MCF 10A (cell line): Measurements from ENCODE around the gene SUPT4H1. TPM values are rescaled to one million over a fixed set of nuclear protein-coding genes. Genes with fewer than 3 reads are reported as not detected.

Experiments used
- BruUV-seq: library from RNA; stranded (reverse); fragments of 400-500 nt; replicated peaks from 2 replicates; lab custom pipeline; 2021; lab: Mats Ljungman, UMichigan
- CTCF ChIA-PET: fragments of 300-600 bp; sonication (Branson Sonifier 250); formaldehyde crosslinking; extraction: SDS; loops from one replicate; lab custom pipeline; 2021; ENCODE audit warnings: antibody characterized with exemption, inconsistent platforms; lab: Yijun Ruan, JAX
- POLR2A ChIA-PET: fragments of 300-600, 350-650 bp; sonication (Branson Sonifier 250); formaldehyde crosslinking; extraction: SDS; loops from one replicate; lab custom pipeline; 2020; ENCODE audit warnings: antibody characterized with exemption, inconsistent platforms; lab: Yijun Ruan, JAX
- DNase-seq: peaks from one replicate; pipeline ENCODE4 v3.0.0-alpha.2; 2018; ENCODE audit not compliant: unreplicated experiment
- H3K27ac Mint-ChIP-seq: one replicate; pipeline ENCODE4 v1.8.0; 2022; ENCODE audit warnings: mild to moderate bottlenecking, low read depth, mixed read lengths; ENCODE audit not compliant: unreplicated experiment
- H3K27me3 Mint-ChIP-seq: one replicate; pipeline ENCODE4 v1.8.0; 2022; ENCODE audit warnings: mixed read lengths; ENCODE audit not compliant: insufficient read depth, unreplicated experiment
- H3K36me3 Mint-ChIP-seq: one replicate; pipeline ENCODE4 v1.8.0; 2022; ENCODE audit warnings: mild to moderate bottlenecking, moderate library complexity, mixed read lengths; ENCODE audit not compliant: insufficient read depth, unreplicated experiment
- H3K4me1 Mint-ChIP-seq: one replicate; pipeline ENCODE4 v1.8.0; 2022; ENCODE audit warnings: mixed read lengths; ENCODE audit not compliant: insufficient read depth, unreplicated experiment
- H3K4me3 Mint-ChIP-seq: one replicate; pipeline ENCODE4 v1.8.0; 2022; ENCODE audit warnings: mild to moderate bottlenecking, moderate library complexity, mixed read lengths; ENCODE audit not compliant: unreplicated experiment
- H3K9me3 Mint-ChIP-seq: one replicate; pipeline ENCODE4 v1.8.0; 2022; ENCODE audit warnings: mixed read lengths; ENCODE audit not compliant: unreplicated experiment
- intact Hi-C: fragments of 100-400 bp; cut with micrococcal nuclease; formaldehyde crosslinking; loops from 2 replicates; pipeline ENCODE4 v1.14.1; 2022
- total RNA-seq: library from RNA; stranded (reverse); gene quantifications from 2 replicates; pipeline ENCODE4 v1.2.3, GENCODE V29; 2022
- TF ChIP-seq, protein P1 (sequence below): fragments of 200-600 bp; IDR thresholded peaks from one replicate; pipeline ENCODE4 v1.8.0; 2022; ENCODE audit warnings: antibody characterized with exemption, mild to moderate bottlenecking; ENCODE audit not compliant: unreplicated experiment

The SUPT4H1 gene
- total RNA-seq, 1 experiment from 2014 or later, result 63.4 TPM

DNA sequence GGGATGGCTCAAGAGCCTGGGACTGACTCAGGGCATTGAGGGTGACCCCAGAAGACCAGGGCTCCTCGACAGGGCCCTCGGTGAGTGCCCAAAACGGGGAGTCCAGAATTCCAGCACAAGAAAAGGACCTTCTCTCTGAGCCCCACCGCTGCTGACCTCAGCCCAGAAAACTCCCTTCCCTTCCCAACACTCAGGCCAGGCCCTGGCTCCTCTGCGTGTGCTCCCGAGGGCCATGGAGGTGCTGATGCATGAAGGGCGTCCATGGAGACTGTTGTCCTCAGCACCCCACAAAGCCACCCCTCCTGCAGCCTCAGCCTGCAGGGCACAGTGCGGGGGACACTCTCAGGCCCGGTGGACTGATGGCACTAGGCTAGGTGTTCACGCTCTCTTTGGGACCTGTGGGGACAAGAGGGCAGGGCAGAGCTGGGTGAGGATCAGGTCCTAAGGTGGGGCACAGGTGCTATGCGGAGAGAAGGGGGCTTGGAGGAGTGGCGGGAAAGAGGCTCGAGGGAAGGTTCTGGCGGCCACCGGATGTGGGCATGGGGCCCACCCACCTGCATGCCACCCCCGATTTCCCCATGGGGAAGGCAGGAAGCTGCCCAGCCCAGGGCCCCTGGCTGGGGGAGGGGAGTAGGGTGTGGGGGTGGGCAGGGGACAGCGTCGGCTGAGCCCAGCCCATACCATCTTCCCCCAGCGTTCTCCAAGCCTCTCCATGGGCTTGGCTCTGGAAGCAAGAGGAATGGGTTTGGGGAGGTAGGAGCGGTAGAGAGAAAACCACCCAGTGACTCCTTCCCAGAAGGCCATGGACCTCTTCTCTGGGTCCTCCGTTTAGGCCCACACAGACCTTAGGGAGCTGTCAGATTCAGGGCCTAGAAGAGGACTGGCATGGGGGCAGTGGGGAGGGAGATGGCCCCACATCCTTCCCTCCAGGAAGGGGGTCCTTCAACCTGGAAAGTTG, 18.9 kb downstream of the SUPT4H1 start:
- Mint-ChIP-seq H3K36me3 (no peaks in the 10 kb centered on the region), H3K27ac (no peak overlapping the region), H3K27me3 (peaks cover 9% of the 10 kb centered on the region), H3K4me3 (no peak overlapping the region), H3K9me3 (no peaks in the 10 kb centered on the region), H3K4me1 (no peaks in the 10 kb centered on the region)
- no peak for DNase-seq
- intact Hi-C loops, result no loop called here
- ChIA-PET POLR2A (no interaction called here), CTCF (interaction anchor here (0.5 to 1.6 kb wide), 3 partner anchors 84 to 1155 kb away, joined by 3 to 4 read pairs (median 4); partner anchors contain the start of gene RNF43)
- BruUV-seq, result no TSS peak
- TF ChIP-seq, protein P1, sequence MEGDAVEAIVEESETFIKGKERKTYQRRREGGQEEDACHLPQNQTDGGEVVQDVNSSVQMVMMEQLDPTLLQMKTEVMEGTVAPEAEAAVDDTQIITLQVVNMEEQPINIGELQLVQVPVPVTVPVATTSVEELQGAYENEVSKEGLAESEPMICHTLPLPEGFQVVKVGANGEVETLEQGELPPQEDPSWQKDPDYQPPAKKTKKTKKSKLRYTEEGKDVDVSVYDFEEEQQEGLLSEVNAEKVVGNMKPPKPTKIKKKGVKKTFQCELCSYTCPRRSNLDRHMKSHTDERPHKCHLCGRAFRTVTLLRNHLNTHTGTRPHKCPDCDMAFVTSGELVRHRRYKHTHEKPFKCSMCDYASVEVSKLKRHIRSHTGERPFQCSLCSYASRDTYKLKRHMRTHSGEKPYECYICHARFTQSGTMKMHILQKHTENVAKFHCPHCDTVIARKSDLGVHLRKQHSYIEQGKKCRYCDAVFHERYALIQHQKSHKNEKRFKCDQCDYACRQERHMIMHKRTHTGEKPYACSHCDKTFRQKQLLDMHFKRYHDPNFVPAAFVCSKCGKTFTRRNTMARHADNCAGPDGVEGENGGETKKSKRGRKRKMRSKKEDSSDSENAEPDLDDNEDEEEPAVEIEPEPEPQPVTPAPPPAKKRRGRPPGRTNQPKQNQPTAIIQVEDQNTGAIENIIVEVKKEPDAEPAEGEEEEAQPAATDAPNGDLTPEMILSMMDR, result no peak

DNA sequence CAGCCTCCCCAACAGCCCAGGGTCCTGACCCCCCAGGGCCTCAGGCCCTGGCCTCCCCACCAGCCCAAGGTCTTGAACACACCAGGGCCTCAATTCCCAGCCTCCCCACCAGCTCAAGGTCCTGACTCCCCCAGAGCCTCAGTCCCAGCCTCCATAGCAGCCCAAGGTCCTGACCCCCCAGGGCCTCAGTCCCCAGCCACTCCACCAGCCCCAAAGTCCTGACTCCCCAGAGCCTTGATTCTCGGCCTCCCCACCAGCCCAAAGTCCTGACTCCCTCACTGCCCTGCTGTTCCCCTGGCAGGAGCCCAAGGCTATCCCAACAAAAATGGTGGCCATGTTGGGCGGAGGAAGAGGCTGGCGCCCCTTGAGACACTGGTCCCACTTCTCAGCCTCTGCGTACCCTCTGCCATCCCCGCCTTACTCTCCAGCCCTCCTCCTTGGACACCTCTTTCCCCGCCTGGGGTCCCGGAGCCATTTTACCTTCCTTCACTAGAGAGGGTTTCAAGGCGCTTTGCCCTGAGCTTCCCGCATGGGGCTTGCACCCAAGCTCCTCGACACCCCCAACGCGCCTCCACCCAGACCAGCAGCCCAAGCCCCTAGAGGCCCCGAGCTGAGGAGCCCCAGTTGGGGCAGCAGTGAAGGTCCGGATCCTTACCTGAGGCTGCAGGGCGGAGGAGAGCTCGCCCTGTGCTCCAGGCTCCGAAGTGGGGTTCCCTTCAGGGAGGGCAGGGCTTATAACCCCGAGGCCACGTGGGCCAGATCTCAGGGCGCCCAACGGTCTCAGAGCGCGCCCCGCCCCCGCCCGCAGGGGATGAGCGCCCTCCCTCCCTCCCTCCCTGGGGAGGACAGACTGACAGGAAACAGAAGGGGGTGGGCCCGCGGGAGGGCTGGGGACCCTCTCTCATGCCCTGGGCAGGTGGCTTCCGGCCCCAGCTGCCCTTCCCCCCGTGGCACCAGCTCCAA, 19.9 kb downstream of the SUPT4H1 start:
- ChIA-PET POLR2A (interaction anchor here (0.7 kb wide), 1 partner anchor 363 kb away, joined by 3 read pairs; no protein-coding TSS in a partner anchor), CTCF (interaction anchor here (0.6 to 1.0 kb wide), 2 partner anchors 15 to 1156 kb away, joined by 4 to 6 read pairs; no protein-coding TSS in a partner anchor)
- H3K9me3 Mint-ChIP-seq, result no peaks in the 10 kb centered on the region
- no TSS peak for BruUV-seq
- H3K27ac Mint-ChIP-seq, result no peak overlapping the region
- peaks cover 19% of the 10 kb centered on the region for H3K27me3 Mint-ChIP-seq
- intact Hi-C loops, result no loop called here
- TF ChIP-seq, protein P1, result no peak
- no peaks in the 10 kb centered on the region for H3K36me3 Mint-ChIP-seq
- H3K4me3 Mint-ChIP-seq, result no peak overlapping the region
- no peaks in the 10 kb centered on the region for H3K4me1 Mint-ChIP-seq
- DNase-seq, result no peak

DNA sequence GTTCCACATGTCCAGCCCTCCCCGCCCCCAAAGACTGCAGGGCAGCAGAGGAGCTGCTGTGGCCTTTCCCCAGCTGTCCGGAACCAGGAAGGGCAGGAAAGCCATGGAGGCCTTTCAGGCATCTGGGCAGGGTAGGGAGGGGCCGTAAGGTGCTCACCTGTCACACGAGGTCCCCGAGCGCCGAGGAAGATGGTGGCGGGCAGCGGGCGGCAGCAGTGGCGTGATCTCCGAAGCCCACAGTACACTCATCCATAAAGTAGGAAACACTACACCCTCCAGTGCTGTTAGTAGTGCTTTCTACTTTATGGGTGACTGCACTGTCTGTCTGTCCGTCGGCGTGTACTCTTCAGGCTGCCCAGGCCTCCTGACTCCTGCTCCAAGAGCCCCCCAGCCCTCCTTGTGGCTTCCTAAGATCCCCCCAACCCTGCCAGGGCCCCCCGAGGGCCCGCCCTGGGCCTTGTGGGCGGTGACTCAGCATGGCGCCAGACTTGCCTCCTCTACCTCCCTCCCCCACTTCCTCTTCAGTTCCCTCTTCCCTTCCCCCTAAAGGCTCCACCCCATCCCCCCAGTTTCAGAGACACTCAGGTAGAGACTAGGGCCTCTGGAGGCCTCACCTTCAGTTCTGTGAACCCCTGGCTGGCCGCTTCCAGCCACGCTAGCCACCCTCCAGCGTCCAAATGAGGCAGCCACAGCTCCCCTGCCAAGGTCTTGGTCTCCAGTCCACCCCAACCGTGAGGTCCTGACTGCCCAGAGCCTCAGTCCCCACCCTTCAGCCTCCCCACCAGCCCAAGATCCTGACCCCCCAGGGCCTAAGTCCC, 20.8 kb downstream of the SUPT4H1 start:
- intact Hi-C loops, result no loop called here
- DNase-seq, result no peak
- BruUV-seq, result no TSS peak
- no peak overlapping the region for H3K4me3 Mint-ChIP-seq
- ChIA-PET CTCF (interaction anchor here (0.7 to 1.0 kb wide), 2 partner anchors 14 to 74 kb away, joined by 3 to 6 read pairs; no protein-coding TSS in a partner anchor), POLR2A (interaction anchor here (0.7 kb wide), 1 partner anchor 363 kb away, joined by 3 read pairs; no protein-coding TSS in a partner anchor)
- H3K4me1 Mint-ChIP-seq, result no peaks in the 10 kb centered on the region
- H3K27ac Mint-ChIP-seq, result no peak overlapping the region
- TF ChIP-seq, protein P1, result no peak
- H3K36me3 Mint-ChIP-seq, result no peaks in the 10 kb centered on the region
- peaks cover 28% of the 10 kb centered on the region for H3K27me3 Mint-ChIP-seq
- no peaks in the 10 kb centered on the region for H3K9me3 Mint-ChIP-seq
